ENCODE data around the gene MYOG.

MYOG gene

DNA sequence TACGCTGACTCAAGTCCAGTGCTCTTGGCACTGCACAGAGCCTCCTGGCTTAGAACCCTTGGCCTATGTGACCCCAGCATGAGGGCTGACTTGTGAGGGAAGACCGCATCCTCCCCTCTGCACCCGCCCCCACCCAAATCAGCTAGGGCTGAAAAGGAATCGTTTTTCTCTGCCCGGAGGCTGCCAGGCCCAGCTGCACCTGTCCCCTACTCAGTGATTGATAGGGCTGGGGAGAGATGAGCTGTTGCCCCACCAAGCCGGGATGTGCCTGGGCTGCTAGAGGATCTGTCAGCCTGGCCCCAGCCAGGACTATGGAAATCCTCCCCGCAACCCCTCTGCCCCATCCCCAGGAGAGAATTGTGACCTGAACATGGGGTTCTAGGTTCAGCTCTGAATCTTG, 20.6 kb downstream of the MYOG start:
- Histone ChIP-seq H4K5ac (ENCODE audit: low read length) (no peak overlapping the region), H3K79me1 (ENCODE audit: low read length) (no peaks in the 10 kb centered on the region), H2BK5ac (ENCODE audit: low read length) (no peak overlapping the region), H3K4me1 (ENCODE audit: control insufficient read depth, low read depth, low read length) (no peaks in the 10 kb centered on the region), H3K36me3 (ENCODE audit: control insufficient read depth, insufficient read depth, low read length) (no peaks in the 10 kb centered on the region), H3K4me2 (ENCODE audit: low read length) (no peak overlapping the region), H3K79me2 (ENCODE audit: control insufficient read depth, insufficient read depth, low read length) (no peaks in the 10 kb centered on the region), H2BK15ac (replicated peaks; ENCODE audit: low read depth) (no peak overlapping the region), H3K18ac (ENCODE audit: low read length) (no peak overlapping the region), H4K8ac (ENCODE audit: low read depth, low read length) (no peak overlapping the region), H3K9ac (ENCODE audit: low read length) (no peak overlapping the region), H3K23ac (ENCODE audit: low read length) (no peak overlapping the region), H3K56ac (ENCODE audit: low read length) (no peak overlapping the region), H3K4me3 (ENCODE audit: low read length) (no peak overlapping the region), H3K27ac (ENCODE audit: low read depth, low read length) (no peak overlapping the region), H2BK120ac (ENCODE audit: low read depth, low read length) (no peak overlapping the region), H2AK5ac (ENCODE audit: low read length) (no peak overlapping the region), H3K27me3 (ENCODE audit: insufficient read depth, low read length, poor library complexity) (no peaks in the 10 kb centered on the region), H3K4ac (ENCODE audit: low read depth, low read length) (no peak overlapping the region)
- no peak for DNase-seq
- no CpG with 5 or more reads among the region's 7 CpGs for WGBS (ENCODE audit: extremely low coverage, insufficient coverage, low lambda C conversion rate)

DNA sequence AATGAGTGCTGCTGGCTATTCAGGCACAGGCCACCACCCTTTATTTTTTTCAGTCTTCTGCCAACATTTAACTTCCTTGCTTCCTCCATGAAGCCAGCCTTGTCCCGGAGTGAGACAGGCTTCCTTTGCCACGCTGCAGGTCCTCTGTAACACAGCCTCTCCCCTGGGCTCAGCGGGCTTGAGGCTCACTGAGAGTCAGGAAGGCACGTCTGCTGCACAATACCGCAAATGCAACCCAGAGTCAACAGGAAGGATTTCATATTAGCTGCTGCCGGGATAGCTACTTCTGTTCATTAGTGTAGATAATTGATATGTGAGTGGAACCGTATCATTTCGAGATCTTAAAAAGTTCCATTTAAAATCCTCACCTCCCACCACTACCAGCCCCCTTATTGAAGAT, 22.5 kb downstream of the MYOG start:
- Histone ChIP-seq H3K27ac (ENCODE audit: low read depth, low read length) (no peak overlapping the region), H2BK120ac (ENCODE audit: low read depth, low read length) (no peak overlapping the region), H2BK15ac (replicated peaks; ENCODE audit: low read depth) (no peak overlapping the region), H2AK5ac (ENCODE audit: low read length) (no peak overlapping the region), H3K23ac (ENCODE audit: low read length) (no peak overlapping the region), H3K56ac (ENCODE audit: low read length) (no peak overlapping the region), H3K9ac (ENCODE audit: low read length) (no peak overlapping the region), H3K27me3 (ENCODE audit: insufficient read depth, low read length, poor library complexity) (no peaks in the 10 kb centered on the region), H3K4ac (ENCODE audit: low read depth, low read length) (no peak overlapping the region), H3K79me1 (ENCODE audit: low read length) (no peaks in the 10 kb centered on the region), H2BK5ac (ENCODE audit: low read length) (no peak overlapping the region), H3K79me2 (ENCODE audit: control insufficient read depth, insufficient read depth, low read length) (no peaks in the 10 kb centered on the region), H4K8ac (ENCODE audit: low read depth, low read length) (no peak overlapping the region), H3K4me1 (ENCODE audit: control insufficient read depth, low read depth, low read length) (no peaks in the 10 kb centered on the region), H3K18ac (ENCODE audit: low read length) (no peak overlapping the region), H3K36me3 (ENCODE audit: control insufficient read depth, insufficient read depth, low read length) (no peaks in the 10 kb centered on the region), H3K4me3 (ENCODE audit: low read length) (no peak overlapping the region), H3K4me2 (ENCODE audit: low read length) (no peak overlapping the region), H4K5ac (ENCODE audit: low read length) (no peak overlapping the region)
- no CpG with 5 or more reads among the region's 8 CpGs for WGBS (ENCODE audit: extremely low coverage, insufficient coverage, low lambda C conversion rate)
- no peak for DNase-seq

DNA sequence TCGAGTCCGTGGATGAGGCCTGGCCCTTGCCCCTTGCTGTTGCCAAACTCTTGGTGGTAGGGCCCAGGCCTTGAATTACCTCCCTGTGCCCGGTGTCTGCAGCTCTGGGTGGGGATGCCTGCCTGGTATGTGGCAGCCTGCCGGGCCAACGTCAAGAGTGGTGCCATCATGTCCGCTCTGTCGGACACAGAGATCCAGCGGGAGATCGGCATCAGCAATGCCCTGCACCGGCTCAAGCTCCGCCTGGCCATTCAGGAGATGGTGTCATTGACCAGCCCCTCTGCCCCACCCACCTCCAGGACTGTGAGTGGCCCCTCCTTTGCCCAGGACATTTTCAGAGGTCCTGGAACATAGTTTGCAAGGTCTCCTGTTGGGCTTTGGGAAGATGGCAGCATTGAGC, 25.7 kb downstream of the MYOG start:
- no CpG with 5 or more reads among the region's 11 CpGs for WGBS (ENCODE audit: extremely low coverage, insufficient coverage, low lambda C conversion rate)

DNA sequence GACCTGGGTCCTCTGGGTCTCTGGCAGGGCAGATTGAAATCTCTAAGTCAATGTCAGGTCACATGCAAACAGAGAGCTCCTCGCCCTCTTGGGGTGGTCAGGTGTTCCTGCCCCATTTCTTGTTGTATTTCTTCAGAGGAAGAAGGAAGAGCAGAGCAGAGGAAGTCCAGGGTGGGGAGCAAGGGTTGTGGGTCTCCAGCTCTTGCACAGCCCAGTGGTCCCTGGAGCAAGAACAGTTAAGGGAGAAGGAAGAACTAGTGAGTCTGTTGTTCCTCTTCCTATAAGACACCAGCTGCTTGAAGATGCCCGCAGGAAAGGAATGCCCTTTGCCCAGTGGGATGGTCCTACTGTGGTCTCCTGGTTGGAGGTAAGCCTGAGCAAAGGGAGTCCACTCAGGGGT, 26.3 kb downstream of the MYOG start:
- Histone ChIP-seq H3K4me3 (ENCODE audit: low read length) (no peak overlapping the region), H2BK120ac (ENCODE audit: low read depth, low read length) (no peak overlapping the region), H3K79me1 (ENCODE audit: low read length) (no peaks in the 10 kb centered on the region), H2BK5ac (ENCODE audit: low read length) (no peak overlapping the region), H3K18ac (ENCODE audit: low read length) (no peak overlapping the region), H3K4me1 (ENCODE audit: control insufficient read depth, low read depth, low read length) (no peaks in the 10 kb centered on the region), H3K79me2 (ENCODE audit: control insufficient read depth, insufficient read depth, low read length) (no peaks in the 10 kb centered on the region), H4K8ac (ENCODE audit: low read depth, low read length) (no peak overlapping the region), H3K36me3 (ENCODE audit: control insufficient read depth, insufficient read depth, low read length) (no peaks in the 10 kb centered on the region), H4K5ac (ENCODE audit: low read length) (no peak overlapping the region), H3K4ac (ENCODE audit: low read depth, low read length) (no peak overlapping the region), H3K27me3 (ENCODE audit: insufficient read depth, low read length, poor library complexity) (no peaks in the 10 kb centered on the region), H2AK5ac (ENCODE audit: low read length) (no peak overlapping the region), H3K23ac (ENCODE audit: low read length) (no peak overlapping the region), H3K27ac (ENCODE audit: low read depth, low read length) (no peak overlapping the region), H3K4me2 (ENCODE audit: low read length) (no peak overlapping the region), H3K56ac (ENCODE audit: low read length) (no peak overlapping the region), H3K9ac (ENCODE audit: low read length) (no peak overlapping the region), H2BK15ac (replicated peaks; ENCODE audit: low read depth) (no peak overlapping the region)
- no CpG with 5 or more reads among the region's 2 CpGs for WGBS (ENCODE audit: extremely low coverage, insufficient coverage, low lambda C conversion rate)
- DNase-seq, result no peak

More for the DNA sequence above, 25.7 kb downstream of the MYOG start:
- Histone ChIP-seq H3K79me2 (ENCODE audit: control insufficient read depth, insufficient read depth, low read length) (no peaks in the 10 kb centered on the region), H2BK15ac (replicated peaks; ENCODE audit: low read depth) (no peak overlapping the region), H3K56ac (ENCODE audit: low read length) (no peak overlapping the region), H3K4me1 (ENCODE audit: control insufficient read depth, low read depth, low read length) (no peaks in the 10 kb centered on the region), H4K5ac (ENCODE audit: low read length) (no peak overlapping the region), H3K4me3 (ENCODE audit: low read length) (no peak overlapping the region), H2BK5ac (ENCODE audit: low read length) (no peak overlapping the region), H3K27ac (ENCODE audit: low read depth, low read length) (no peak overlapping the region), H3K18ac (ENCODE audit: low read length) (no peak overlapping the region), H2AK5ac (ENCODE audit: low read length) (no peak overlapping the region), H3K23ac (ENCODE audit: low read length) (no peak overlapping the region), H3K36me3 (ENCODE audit: control insufficient read depth, insufficient read depth, low read length) (no peaks in the 10 kb centered on the region), H3K79me1 (ENCODE audit: low read length) (no peaks in the 10 kb centered on the region), H3K4me2 (ENCODE audit: low read length) (no peak overlapping the region), H3K4ac (ENCODE audit: low read depth, low read length) (no peak overlapping the region), H3K9ac (ENCODE audit: low read length) (no peak overlapping the region), H4K8ac (ENCODE audit: low read depth, low read length) (no peak overlapping the region), H2BK120ac (ENCODE audit: low read depth, low read length) (no peak overlapping the region), H3K27me3 (ENCODE audit: insufficient read depth, low read length, poor library complexity) (no peaks in the 10 kb centered on the region)
- DNase-seq, result no peak

DNA sequence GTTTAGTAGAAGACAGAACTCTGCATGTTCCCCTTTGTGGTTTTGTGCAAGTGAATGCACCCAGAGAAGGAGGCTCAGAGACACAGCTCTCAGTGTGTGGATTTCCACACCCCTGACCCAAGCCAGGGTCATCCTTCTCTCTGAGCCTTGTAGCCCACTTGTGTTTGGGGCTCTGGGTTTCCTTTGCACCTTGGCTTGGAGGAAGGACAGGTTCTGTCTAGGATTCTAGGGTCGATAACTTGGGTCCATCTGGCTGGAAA, 27.2 kb downstream of the MYOG start:
- no peaks in the 10 kb centered on the region for H3K27me3 ChIP-seq (ENCODE audit: insufficient read depth, low read length, poor library complexity)
- no peak overlapping the region for H4K5ac ChIP-seq (ENCODE audit: low read length)
- no peak overlapping the region for H3K4me3 ChIP-seq (ENCODE audit: low read length)
- H3K79me2 ChIP-seq (ENCODE audit: control insufficient read depth, insufficient read depth, low read length), result no peaks in the 10 kb centered on the region
- H3K4me2 ChIP-seq (ENCODE audit: low read length), result no peak overlapping the region
- H3K4me1 ChIP-seq (ENCODE audit: control insufficient read depth, low read depth, low read length), result no peaks in the 10 kb centered on the region
- no peaks in the 10 kb centered on the region for H3K79me1 ChIP-seq (ENCODE audit: low read length)
- H3K56ac ChIP-seq (ENCODE audit: low read length), result no peak overlapping the region
- H3K9ac ChIP-seq (ENCODE audit: low read length), result no peak overlapping the region
- no CpG with 5 or more reads among the region's 1 CpG for WGBS (ENCODE audit: extremely low coverage, insufficient coverage, low lambda C conversion rate)
- no peak overlapping the region for H3K27ac ChIP-seq (ENCODE audit: low read depth, low read length)
- no peak overlapping the region for H3K4ac ChIP-seq (ENCODE audit: low read depth, low read length)
- DNase-seq, result no peak
- H2AK5ac ChIP-seq (ENCODE audit: low read length), result no peak overlapping the region
- no peak overlapping the region for H2BK15ac ChIP-seq (replicated peaks; ENCODE audit: low read depth)
- no peak overlapping the region for H2BK5ac ChIP-seq (ENCODE audit: low read length)
- no peaks in the 10 kb centered on the region for H3K36me3 ChIP-seq (ENCODE audit: control insufficient read depth, insufficient read depth, low read length)
- no peak overlapping the region for H4K8ac ChIP-seq (ENCODE audit: low read depth, low read length)
- H3K23ac ChIP-seq (ENCODE audit: low read length), result no peak overlapping the region
- H2BK120ac ChIP-seq (ENCODE audit: low read depth, low read length), result no peak overlapping the region
- no peak overlapping the region for H3K18ac ChIP-seq (ENCODE audit: low read length)

DNA sequence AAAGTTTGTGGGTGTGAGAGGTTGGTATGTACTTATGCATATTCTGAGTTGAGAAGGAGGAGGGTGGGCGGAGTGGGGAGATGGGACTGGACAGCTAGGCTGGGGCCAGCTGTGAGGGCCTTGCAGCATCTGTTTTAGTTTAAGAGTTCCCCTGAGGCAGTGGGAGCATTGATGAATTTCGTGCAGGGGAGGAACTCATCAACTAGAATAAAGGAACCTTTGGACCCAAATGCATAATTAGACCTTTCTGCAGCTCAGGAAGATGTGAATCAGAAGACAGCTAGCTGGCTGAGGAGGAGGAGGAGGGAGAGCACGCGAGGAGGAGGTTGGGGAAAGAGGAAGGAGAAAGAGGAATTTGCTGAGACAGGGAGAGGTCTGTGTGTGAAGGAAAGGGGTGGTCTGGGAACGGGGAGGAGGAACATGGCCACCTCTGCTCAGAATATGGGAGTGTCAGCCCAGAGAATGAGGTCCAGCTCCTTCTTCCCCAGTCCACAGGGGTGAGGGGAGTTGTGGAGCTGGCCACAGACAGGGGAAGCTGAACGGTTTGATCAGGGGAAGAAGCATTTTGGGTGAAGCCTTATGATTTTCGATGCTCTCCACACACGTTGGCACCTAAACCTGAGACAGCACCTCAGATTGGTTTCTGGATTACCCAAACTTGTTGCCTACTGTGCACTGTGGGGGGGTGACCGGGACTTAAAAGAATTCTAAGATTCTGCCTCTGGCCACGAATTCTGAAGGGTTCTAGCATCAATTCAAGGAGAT, 27.7 kb downstream of the MYOG start:
- Histone ChIP-seq H3K79me2 (ENCODE audit: control insufficient read depth, insufficient read depth, low read length) (no peaks in the 10 kb centered on the region), H2BK5ac (ENCODE audit: low read length) (no peak overlapping the region), H3K56ac (ENCODE audit: low read length) (no peak overlapping the region), H3K4ac (ENCODE audit: low read depth, low read length) (no peak overlapping the region), H2AK5ac (ENCODE audit: low read length) (no peak overlapping the region), H3K36me3 (ENCODE audit: control insufficient read depth, insufficient read depth, low read length) (no peaks in the 10 kb centered on the region), H3K79me1 (ENCODE audit: low read length) (no peaks in the 10 kb centered on the region), H3K27me3 (ENCODE audit: insufficient read depth, low read length, poor library complexity) (no peaks in the 10 kb centered on the region), H3K4me3 (ENCODE audit: low read length) (no peak overlapping the region), H2BK120ac (ENCODE audit: low read depth, low read length) (no peak overlapping the region), H3K9ac (ENCODE audit: low read length) (no peak overlapping the region), H4K8ac (ENCODE audit: low read depth, low read length) (no peak overlapping the region), H4K5ac (ENCODE audit: low read length) (no peak overlapping the region), H3K18ac (ENCODE audit: low read length) (no peak overlapping the region), H3K4me2 (ENCODE audit: low read length) (no peak overlapping the region), H2BK15ac (replicated peaks; ENCODE audit: low read depth) (no peak overlapping the region), H3K4me1 (ENCODE audit: control insufficient read depth, low read depth, low read length) (no peaks in the 10 kb centered on the region), H3K27ac (ENCODE audit: low read depth, low read length) (no peak overlapping the region), H3K23ac (ENCODE audit: low read length) (no peak overlapping the region)
- WGBS (ENCODE audit: extremely low coverage, insufficient coverage, low lambda C conversion rate), result no CpG with 5 or more reads among the region's 10 CpGs
- no peak for DNase-seq
